Hepatocyte (in vitro differentiated cells): Measurements from ENCODE around the gene CD8A. TPM values are rescaled to one million over a fixed set of nuclear protein-coding genes. Genes with fewer than 3 reads are reported as not detected.
A peak's percentile ranks its signal among the peaks of the same experiment; 100 is the strongest.

Experiments
- DNase-seq: peaks from one replicate; pipeline ENCODE4 v3.0.0-alpha.2; 2016; ENCODE audit warnings: low spot score
- H2AFZ ChIP-seq: fragments of 200-600 bp; sonication (generic); 2 replicates; pipeline ENCODE4 v1.6.0; 2016; ENCODE audit warnings: antibody characterized with exemption, mild to moderate bottlenecking
- H3K27ac ChIP-seq: fragments of 200-600 bp; sonication (generic); 2 replicates; pipeline ENCODE4 v1.5.1; 2016; ENCODE audit warnings: mild to moderate bottlenecking
- H3K27me3 ChIP-seq: fragments of 200-600 bp; sonication (generic); 2 replicates; pipeline ENCODE4 v1.6.1; 2016
- H3K36me3 ChIP-seq: fragments of 200-600 bp; sonication (generic); replicated peaks from 2 replicates; pipeline ENCODE4 v1.5.1; 2016; ENCODE audit warnings: low read depth; ENCODE audit not compliant: insufficient read depth
- H3K4me1 ChIP-seq: fragments of 200-600 bp; sonication (generic); 2 replicates; pipeline ENCODE4 v1.5.1; 2016; ENCODE audit warnings: mild to moderate bottlenecking, moderate library complexity; ENCODE audit not compliant: insufficient read depth
- H3K4me2 ChIP-seq: fragments of 200-600 bp; sonication (generic); 2 replicates; pipeline ENCODE4 v1.6.0; 2016
- H3K4me3 ChIP-seq: fragments of 200-600 bp; sonication (generic); 2 replicates; pipeline ENCODE4 v1.5.1; 2016; ENCODE audit warnings: mild to moderate bottlenecking
- H3K79me2 ChIP-seq: fragments of 200-600 bp; sonication (generic); 2 replicates; pipeline ENCODE4 v1.6.0; 2017; ENCODE audit warnings: mild to moderate bottlenecking
- H3K9me2 ChIP-seq: fragments of 200-600 bp; sonication (generic); replicated peaks from 2 replicates; pipeline ENCODE4 v1.6.0; 2017; ENCODE audit warnings: mild to moderate bottlenecking; ENCODE audit not compliant: insufficient read depth
- H3K9me3 ChIP-seq: fragments of 200-600 bp; sonication (generic); 2 replicates; pipeline ENCODE4 v1.5.1; 2016; ENCODE audit warnings: low read depth, mild to moderate bottlenecking
- H4K20me1 ChIP-seq: fragments of 200-600 bp; sonication (generic); 2 replicates; pipeline ENCODE4 v1.6.0; 2016; ENCODE audit warnings: mild to moderate bottlenecking; ENCODE audit not compliant: insufficient read depth, poor library complexity, severe bottlenecking
- CTCF ChIP-seq: fragments of 200-600 bp; sonication (generic); IDR thresholded peaks from 2 replicates; pipeline ENCODE4 v1.5.1; 2016; ENCODE audit warnings: antibody characterized with exemption, mild to moderate bottlenecking; ENCODE audit not compliant: poor library complexity
- EZH2 ChIP-seq: fragments of 200-600 bp; sonication (generic); IDR thresholded peaks from 2 replicates; pipeline ENCODE4 v1.6.1; 2016; ENCODE audit warnings: antibody characterized with exemption, mild to moderate bottlenecking, borderline replicate concordance
- EZH2phosphoT487 ChIP-seq: fragments of 200-600 bp; sonication (generic); IDR thresholded peaks from one replicate; pipeline ENCODE4 v1.6.1; 2018; ENCODE audit warnings: antibody characterized with exemption, mild to moderate bottlenecking, low read depth, moderate library complexity; ENCODE audit not compliant: unreplicated experiment, severe bottlenecking
- WGBS: methylation state at CpG from one replicate; pipeline ENCODE4 v1.1.6; 2016; ENCODE audit warnings: low lambda C conversion rate; ENCODE audit errors: missing lambda C conversion rate; 5-methylcytosine and 5-hydroxymethylcytosine counted together
- polyA plus RNA-seq: library from polyadenylated mRNA; unstranded; fragments of >200 nt; fragmentation: Nextera tagmentation; extraction: Ambion mirVana; gene quantifications from 2 replicates; pipeline ENCODE4 v1.2.1, GENCODE V29; 2016
- total RNA-seq: library from RNA; depleted of rRNA; stranded (reverse); fragments of >200 nt; gene quantifications from 2 replicates; pipeline ENCODE4 v1.2.3, GENCODE V29; 2014

Gene CD8A
- total and polyA plus RNA-seq, 2 experiments from 2014 or later, result 0.33 TPM; not detected in 1

- Histone ChIP-seq H3K4me2 (no peak overlapping the region), H3K4me3 (no peak overlapping the region), H3K27me3 (no peaks in the 10 kb centered on the region), H3K9me2 (no peaks in the 10 kb centered on the region), H3K9me3 (no peaks in the 10 kb centered on the region), H2AFZ (peak overlapping the region; percentile 99), H3K4me1 (no peaks in the 10 kb centered on the region), H4K20me1 (no peaks in the 10 kb centered on the region), H3K79me2 (no peaks in the 10 kb centered on the region), H3K27ac (no peak overlapping the region), H3K36me3 (no peaks in the 10 kb centered on the region)
- no peak for DNase-seq
- 82% methylated on average over 21 of the region's 21 CpGs for WGBS
- TF ChIP-seq EZH2phosphoT487, result no peak
- no peak for TF ChIP-seq CTCF
- no peak for TF ChIP-seq EZH2
These were observed 15.5 kb upstream of the CD8A start for GRCh38 chr2:86806059-86806857.

GRCh38 chr2:86800856-86801567 lies 10.3 kb upstream of the CD8A start:
- no peak for TF ChIP-seq EZH2phosphoT487
- no peak for TF ChIP-seq EZH2
- TF ChIP-seq CTCF, result no peak
- Histone ChIP-seq H3K27me3 (no peaks in the 10 kb centered on the region), H3K9me2 (no peaks in the 10 kb centered on the region), H3K36me3 (no peaks in the 10 kb centered on the region), H3K4me1 (no peaks in the 10 kb centered on the region), H3K4me2 (no peak overlapping the region), H3K79me2 (no peaks in the 10 kb centered on the region), H3K9me3 (peaks cover 1% of the 10 kb centered on the region), H4K20me1 (no peaks in the 10 kb centered on the region), H2AFZ (no peak overlapping the region), H3K4me3 (no peak overlapping the region), H3K27ac (no peak overlapping the region)
- DNase-seq, result no peak
- 100% methylated on average over 1 of the region's 2 CpGs for WGBS

- Histone ChIP-seq H3K4me1 (peaks cover 16% of the 10 kb centered on the region), H3K79me2 (no peaks in the 10 kb centered on the region), H3K9me3 (peaks cover 4% of the 10 kb centered on the region), H3K4me2 (no peak overlapping the region), H2AFZ (no peak overlapping the region), H4K20me1 (no peaks in the 10 kb centered on the region), H3K27me3 (peaks cover 34% of the 10 kb centered on the region), H3K4me3 (no peak overlapping the region), H3K9me2 (no peaks in the 10 kb centered on the region), H3K27ac (no peak overlapping the region), H3K36me3 (no peaks in the 10 kb centered on the region)
- no peak for DNase-seq
- no peak for TF ChIP-seq EZH2phosphoT487
- TF ChIP-seq CTCF, result no peak
- TF ChIP-seq EZH2, result no peak
- 87% methylated on average over 2 of the region's 2 CpGs for WGBS
These were observed 4.1 kb upstream of the CD8A start for GRCh38 chr2:86794861-86795260.
